Measurements from ENCODE around the gene TAL1. TPM values are rescaled to one million over a fixed set of nuclear protein-coding genes. Genes with fewer than 3 reads are reported as not detected.
"Not testable (repeated sequence)": the region's sequence is repeated elsewhere in the genome, so short reads cannot be mapped to it uniquely, and the experiment has no call there.

The TAL1 gene
- total RNA-seq, 3 donors from 2014 or later: 1.2 to 3.0 (median 2.4) TPM

GRCh38 chr1:47194311-47194710, 37.7 kb downstream of the TAL1 start:
- H3K9me3 ChIP-seq: no peaks in the 10 kb centered on the region
- no peak overlapping the region for H3K4me3 ChIP-seq
- TF ChIP-seq CTCF (IDR thresholded peaks at IDR 0.05): no peak
- no peak for DNase-seq
- peaks cover 23% of the 10 kb centered on the region for H3K4me1 ChIP-seq (ENCODE audit: low read depth)
- no peaks in the 10 kb centered on the region for H3K36me3 ChIP-seq (ENCODE audit: low read depth)
- intact Hi-C loops (cut with DNase I, micrococcal nuclease): loop anchor here in 1 of 2 donors (10.0 kb wide), 1 partner anchor 520 kb away; no protein-coding TSS in a partner anchor
- no peak for ATAC-seq

DNA sequence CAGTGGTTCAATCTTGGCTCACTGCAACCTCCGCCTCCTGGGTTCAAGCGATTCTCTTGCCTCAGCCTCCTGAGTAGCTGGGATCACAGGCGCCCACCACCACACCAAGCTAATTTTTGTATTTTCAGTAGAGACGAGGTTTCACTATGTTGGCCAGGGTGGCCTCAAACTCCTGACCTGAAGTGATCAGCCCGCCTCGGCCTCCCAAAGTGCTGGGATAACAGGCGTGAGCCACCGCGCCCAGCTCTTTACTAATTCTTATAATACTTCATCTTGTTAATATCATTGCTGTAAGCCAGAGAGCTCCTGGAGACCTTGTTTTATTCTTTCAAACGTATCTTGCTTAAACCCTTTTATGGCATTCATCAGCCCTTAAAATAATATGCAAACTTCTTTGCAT, 38.5 kb downstream of the TAL1 start:
- H3K36me3 ChIP-seq (ENCODE audit: low read depth); H3K9me3 ChIP-seq; DNase-seq; H3K4me3 ChIP-seq; ATAC-seq: not testable (repeated sequence)
- intact Hi-C loops (cut with DNase I, micrococcal nuclease): loop anchor here in 1 of 2 donors (10.0 kb wide), 1 partner anchor 521 kb away; no protein-coding TSS in a partner anchor
- peaks cover 23% of the 10 kb centered on the region for H3K4me1 ChIP-seq (ENCODE audit: low read depth)

DNA sequence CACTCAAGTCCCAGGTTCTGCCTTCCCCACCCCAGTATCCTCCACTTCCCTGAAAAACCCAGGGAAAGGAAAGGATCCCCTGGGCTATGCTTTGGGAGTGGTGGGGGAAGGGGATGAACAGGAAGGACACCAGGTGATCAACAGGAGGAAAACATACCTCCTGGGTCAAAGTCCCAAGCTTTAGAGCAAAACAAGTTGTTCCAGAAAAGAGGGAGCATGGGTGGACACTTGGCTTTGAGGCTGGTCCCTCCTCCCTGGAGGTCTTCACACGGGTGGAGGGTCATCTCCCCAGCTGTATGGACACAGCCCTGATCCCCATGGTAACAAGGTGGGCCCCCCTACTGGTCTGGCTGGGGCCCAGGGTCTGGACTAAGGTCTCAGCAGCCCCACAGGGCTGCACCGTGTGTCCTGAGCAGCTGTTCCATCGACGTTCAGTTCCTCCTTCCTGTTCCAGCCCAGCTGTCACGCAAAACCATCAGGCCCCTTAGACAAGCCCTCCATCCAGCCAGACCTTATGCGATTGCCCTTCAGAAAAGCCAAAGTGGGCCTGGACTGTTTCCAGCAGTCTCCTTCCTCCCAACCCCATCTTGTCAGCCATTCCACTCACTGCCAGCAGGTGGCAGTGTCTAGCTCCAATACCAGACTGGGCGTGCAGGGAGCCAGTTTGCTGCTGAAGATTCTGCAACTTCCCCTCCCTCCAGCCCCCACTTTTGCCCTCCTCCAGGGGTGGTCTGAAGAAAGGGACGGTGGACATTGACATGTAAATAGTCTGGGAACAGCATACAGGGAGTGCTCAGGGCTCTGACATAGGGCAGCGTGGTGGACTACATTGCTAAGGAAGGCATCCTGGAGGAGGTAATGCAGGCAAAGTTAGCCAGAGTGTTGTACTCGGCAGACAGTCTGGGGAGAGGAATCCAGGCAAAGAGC, 39.3 kb downstream of the TAL1 start:
- no peaks in the 10 kb centered on the region for H3K36me3 ChIP-seq (ENCODE audit: low read depth)
- H3K9me3 ChIP-seq: no peaks in the 10 kb centered on the region
- DNase-seq: peak; percentile 75 to 87 (median 87)
- peaks cover 23% of the 10 kb centered on the region for H3K4me1 ChIP-seq (ENCODE audit: low read depth)
- ATAC-seq: peak; percentile 65
- peak; percentile 84 for TF ChIP-seq CTCF (IDR thresholded peaks at IDR 0.05)
- intact Hi-C loops (cut with DNase I, micrococcal nuclease): loop anchor here in 1 of 2 donors (10.0 kb wide), 1 partner anchor 522 kb away; no protein-coding TSS in a partner anchor
- no peak overlapping the region for H3K4me3 ChIP-seq

- no peak for ATAC-seq
- peak in 1 of 3 donors; percentile 73 for DNase-seq
- TF ChIP-seq CTCF (IDR thresholded peaks at IDR 0.05): no peak
- Histone ChIP-seq H3K9me3 (no peaks in the 10 kb centered on the region), H3K4me1 (ENCODE audit: low read depth) (peaks cover 23% of the 10 kb centered on the region), H3K36me3 (ENCODE audit: low read depth) (no peaks in the 10 kb centered on the region), H3K4me3 (no peak overlapping the region)
- intact Hi-C loops (cut with DNase I, micrococcal nuclease): loop anchor here in 1 of 2 donors (10.0 kb wide), 1 partner anchor 523 kb away; no protein-coding TSS in a partner anchor
Observed at GRCh38 chr1:47191940-47192457, 40.0 kb downstream of the TAL1 start.

DNA sequence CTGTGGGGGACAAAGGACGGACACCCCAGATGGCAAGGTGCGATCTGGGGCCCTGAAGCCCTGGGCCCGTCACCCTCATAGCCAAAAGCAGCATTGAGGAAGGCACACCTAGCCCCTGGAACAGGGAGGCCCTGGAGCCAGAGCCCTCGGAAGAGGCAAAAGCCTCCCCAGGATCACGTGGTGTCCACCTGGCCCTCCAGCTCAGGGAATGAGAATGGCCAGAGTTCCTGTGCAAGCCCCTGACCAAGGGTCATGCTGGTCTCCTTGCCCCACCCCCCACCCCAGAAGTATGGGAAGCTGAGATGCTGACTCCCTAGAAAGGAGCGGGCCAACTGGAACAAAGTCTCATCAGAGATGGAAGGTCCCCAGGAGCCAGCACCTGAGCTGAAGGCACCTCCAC, 41.2 kb downstream of the TAL1 start:
- Histone ChIP-seq H3K4me1 (ENCODE audit: low read depth) (peaks cover 23% of the 10 kb centered on the region), H3K4me3 (no peak overlapping the region), H3K36me3 (ENCODE audit: low read depth) (no peaks in the 10 kb centered on the region), H3K9me3 (no peaks in the 10 kb centered on the region)
- DNase-seq (no peak), ATAC-seq (no peak)
- no peak for TF ChIP-seq CTCF (IDR thresholded peaks at IDR 0.05)
- intact Hi-C loops (cut with DNase I, micrococcal nuclease): loop anchor here in 1 of 2 donors (10.0 kb wide), 1 partner anchor 524 kb away; no protein-coding TSS in a partner anchor

DNA sequence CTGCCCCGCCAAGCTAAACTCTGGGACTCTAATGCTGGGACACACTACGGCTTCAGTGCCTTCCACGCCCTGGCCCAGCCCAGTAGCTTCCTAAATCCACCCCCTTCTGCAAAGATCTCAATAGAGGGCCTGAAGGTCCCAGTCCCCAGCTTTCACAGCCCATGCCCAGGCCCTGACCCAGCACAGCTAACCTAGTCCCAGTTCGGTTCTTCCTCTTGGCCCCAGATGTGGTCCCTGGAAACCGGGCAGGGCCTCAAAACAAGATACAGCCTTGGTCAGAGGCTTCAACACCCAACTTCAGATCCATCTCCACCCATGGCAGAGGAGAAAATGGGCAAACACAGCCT, 41.5 kb downstream of the TAL1 start:
- no peak for TF ChIP-seq CTCF (IDR thresholded peaks at IDR 0.05)
- H3K4me1 ChIP-seq (ENCODE audit: low read depth): peaks cover 23% of the 10 kb centered on the region
- intact Hi-C loops (cut with DNase I, micrococcal nuclease): loop anchor here in 1 of 2 donors (10.0 kb wide), 1 partner anchor 524 kb away; no protein-coding TSS in a partner anchor

More for the DNA sequence above, 41.5 kb downstream of the TAL1 start:
- no peak overlapping the region for H3K4me3 ChIP-seq
- DNase-seq (no peak), ATAC-seq (no peak)
- H3K9me3 ChIP-seq: no peaks in the 10 kb centered on the region
- H3K36me3 ChIP-seq (ENCODE audit: low read depth): no peaks in the 10 kb centered on the region

All from mucosa of descending colon (tissue), 3 donors.